HEK293T (cell line): Measurements from ENCODE around the gene LARGE1.

ENCODE experiments used
- CTCF ChIA-PET: fragments of 350-600 bp; formaldehyde crosslinking; extraction: SDS; loops from one replicate; lab custom pipeline; 2021; ENCODE audit warnings: antibody characterized with exemption, inconsistent platforms; lab: Yijun Ruan, JAX
- POLR2A ChIA-PET: fragments of 350-600 bp; formaldehyde crosslinking; extraction: SDS; loops from one replicate; lab custom pipeline; 2020; ENCODE audit warnings: antibody characterized with exemption, inconsistent platforms; lab: Yijun Ruan, JAX
- DNase-seq: peaks from one replicate; pipeline ENCODE4 v3.0.0; 2012; ENCODE audit warnings: mixed read lengths; ENCODE audit errors: extremely low spot score
- ARNT ChIP-seq: fragments of 450-650 bp; IDR thresholded peaks from 2 replicates; pipeline ENCODE4 v1.6.1; 2017; ENCODE audit warnings: mild to moderate bottlenecking
- BHLHE40 ChIP-seq: fragments of 450-650 bp; IDR thresholded peaks from 2 replicates; pipeline ENCODE4 v1.6.1; 2016; ENCODE audit warnings: mild to moderate bottlenecking, moderate library complexity, borderline replicate concordance
- CTBP1 ChIP-seq: fragments of 450-650 bp; IDR thresholded peaks from 2 replicates; pipeline ENCODE4 v1.6.1; 2016; ENCODE audit warnings: borderline replicate concordance
- ELF4 ChIP-seq: fragments of 450-650 bp; IDR thresholded peaks from 2 replicates; pipeline ENCODE4 v1.6.1; 2017; ENCODE audit warnings: antibody characterized with exemption
- FOXA1 ChIP-seq: fragments of 450-650 bp; IDR thresholded peaks from 2 replicates; pipeline ENCODE4 v1.6.1; 2016; ENCODE audit warnings: mild to moderate bottlenecking
- FOXK2 ChIP-seq: fragments of 450-650 bp; IDR thresholded peaks from 2 replicates; pipeline ENCODE4 v1.6.1; 2016; ENCODE audit warnings: mild to moderate bottlenecking
- FOXM1 ChIP-seq: fragments of 450-650 bp; IDR thresholded peaks from 2 replicates; pipeline ENCODE4 v1.6.1; 2017; ENCODE audit warnings: mild to moderate bottlenecking, borderline replicate concordance
- HDGF ChIP-seq: fragments of 450-650 bp; IDR thresholded peaks from 2 replicates; pipeline ENCODE4 v1.6.1; 2017; ENCODE audit warnings: antibody characterized with exemption, borderline replicate concordance
- L3MBTL2 ChIP-seq: fragments of 450-650 bp; conservative IDR thresholded peaks from 2 replicates; pipeline ENCODE4 v1.6.1; 2016; ENCODE audit warnings: mild to moderate bottlenecking
- LEF1 ChIP-seq: fragments of 450-650 bp; IDR thresholded peaks from 2 replicates; pipeline ENCODE4 v1.6.1; 2017; ENCODE audit warnings: mild to moderate bottlenecking, borderline replicate concordance
- NFRKB ChIP-seq: fragments of 450-650 bp; IDR thresholded peaks from 2 replicates; pipeline ENCODE4 v1.6.1; 2016; ENCODE audit warnings: mild to moderate bottlenecking, moderate library complexity
- SP1 ChIP-seq: fragments of 450-650 bp; IDR thresholded peaks from 2 replicates; pipeline ENCODE4 v1.6.1; 2017
- SUZ12 ChIP-seq: fragments of 450-650 bp; IDR thresholded peaks from 2 replicates; pipeline ENCODE4 v1.6.1; 2016; ENCODE audit warnings: mild to moderate bottlenecking
- TARDBP ChIP-seq: fragments of 450-650 bp; IDR thresholded peaks from 2 replicates; pipeline ENCODE4 v1.6.1; 2016
- ZNF384 ChIP-seq: fragments of 450-650 bp; IDR thresholded peaks from 2 replicates; pipeline ENCODE4 v1.6.1; 2016
- TF ChIP-seq, protein P1 (sequence below): fragments of 450-650 bp; IDR thresholded peaks from 2 replicates; pipeline ENCODE4 v1.6.1; 2016

LARGE1 gene

DNA sequence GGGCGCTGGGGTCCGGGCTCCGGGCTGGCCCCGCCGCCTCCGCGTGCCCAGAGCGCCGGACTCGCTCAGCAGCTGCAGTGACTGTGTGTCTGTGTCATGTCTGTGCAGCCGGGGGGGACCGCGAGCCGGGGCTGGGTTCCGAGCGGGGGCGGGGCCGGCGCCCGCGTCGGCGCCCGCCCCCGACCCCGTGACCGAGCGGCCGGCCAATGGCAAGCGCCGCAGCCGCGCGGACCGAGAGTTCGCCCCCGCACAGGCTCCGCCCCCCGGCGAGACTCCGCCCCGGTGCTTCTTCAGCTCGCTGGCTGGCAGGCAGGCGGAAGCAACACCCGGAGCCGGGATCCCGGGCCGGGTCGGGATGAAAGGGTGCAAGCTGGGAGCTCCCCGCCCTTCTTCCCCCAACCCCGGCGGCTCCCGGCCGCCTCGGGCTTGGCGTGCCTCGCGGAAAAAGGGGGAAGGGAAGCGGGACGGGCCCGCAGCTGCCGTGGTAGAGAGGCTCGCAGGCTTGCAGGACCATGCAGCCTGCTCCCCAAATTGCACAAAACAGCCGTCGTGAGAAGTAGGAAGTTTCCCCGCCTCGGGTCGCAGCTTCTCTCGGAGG, 750 bp upstream of the LARGE1 start:
- TF ChIP-seq BHLHE40: no peak
- no peak for TF ChIP-seq SUZ12
- no peak for TF ChIP-seq FOXA1
- TF ChIP-seq TARDBP: no peak
- TF ChIP-seq L3MBTL2: peak; percentile 75
- no peak for TF ChIP-seq HDGF
- TF ChIP-seq ELF4: no peak
- TF ChIP-seq LEF1: no peak
- 0 out of 2 replicates have a peak, but pooled peaks have one; percentile 6 for TF ChIP-seq FOXM1
- POLR2A ChIA-PET: interaction anchor here (0.7 to 1.4 kb wide), 7 partner anchors 10 to 189 kb away, joined by 3 to 5 read pairs (median 4); no protein-coding TSS in a partner anchor
- DNase-seq: peak; percentile 96
- CTCF ChIA-PET: interaction anchor here (0.6 to 1.3 kb wide), 4 partner anchors 17 to 1266 kb away, joined by 3 to 4 read pairs (median 3); no protein-coding TSS in a partner anchor

DNA sequence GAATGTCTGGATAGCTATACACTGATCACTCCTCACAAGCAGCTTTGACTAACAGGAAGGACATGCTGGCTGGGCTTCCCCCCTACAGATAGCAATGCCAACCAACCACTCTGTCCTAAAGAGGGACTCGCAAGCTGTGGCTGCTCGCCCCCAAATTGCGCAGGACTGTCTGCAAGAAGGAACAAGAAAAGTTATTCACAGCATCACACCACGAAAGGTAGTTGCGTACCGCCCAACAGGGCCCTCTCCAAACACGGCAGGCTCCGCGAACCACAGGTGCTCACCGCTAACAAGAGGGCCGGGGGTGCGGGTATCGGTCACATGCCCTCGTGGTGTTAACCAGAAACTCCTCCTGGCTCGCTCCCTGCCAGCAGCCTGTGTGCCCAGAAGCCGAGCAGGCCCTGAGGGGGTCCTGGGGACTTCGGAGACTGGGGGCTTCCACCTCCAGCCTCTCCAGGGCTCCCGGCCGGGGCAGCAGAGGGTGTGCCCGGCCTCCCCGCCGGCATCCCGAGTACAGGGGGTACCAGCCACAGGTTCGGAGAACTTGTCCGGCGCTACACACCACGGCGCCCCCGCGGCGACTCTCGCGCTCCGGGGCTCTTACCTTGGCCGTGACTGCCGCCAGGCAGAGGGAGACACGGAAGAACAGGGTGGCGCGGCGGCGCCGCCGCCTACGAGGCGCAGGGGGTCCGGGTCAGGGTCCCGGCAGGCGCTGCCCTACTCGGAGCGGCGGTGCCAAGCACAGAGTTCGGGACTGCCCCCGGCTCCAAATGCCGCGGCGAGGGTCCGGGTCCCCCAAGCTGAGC, 682 bp downstream of the LARGE1 start:
- TF ChIP-seq BHLHE40: no peak
- TF ChIP-seq ZNF384: no peak
- no peak for TF ChIP-seq CTBP1
- TF ChIP-seq TARDBP: no peak
- no peak for TF ChIP-seq L3MBTL2
- no peak for TF ChIP-seq FOXK2
- TF ChIP-seq LEF1: no peak
- TF ChIP-seq, protein P1, sequence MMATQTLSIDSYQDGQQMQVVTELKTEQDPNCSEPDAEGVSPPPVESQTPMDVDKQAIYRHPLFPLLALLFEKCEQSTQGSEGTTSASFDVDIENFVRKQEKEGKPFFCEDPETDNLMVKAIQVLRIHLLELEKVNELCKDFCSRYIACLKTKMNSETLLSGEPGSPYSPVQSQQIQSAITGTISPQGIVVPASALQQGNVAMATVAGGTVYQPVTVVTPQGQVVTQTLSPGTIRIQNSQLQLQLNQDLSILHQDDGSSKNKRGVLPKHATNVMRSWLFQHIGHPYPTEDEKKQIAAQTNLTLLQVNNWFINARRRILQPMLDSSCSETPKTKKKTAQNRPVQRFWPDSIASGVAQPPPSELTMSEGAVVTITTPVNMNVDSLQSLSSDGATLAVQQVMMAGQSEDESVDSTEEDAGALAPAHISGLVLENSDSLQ: no peak
- no peak for TF ChIP-seq SUZ12
- TF ChIP-seq SP1: no peak
- no peak for TF ChIP-seq ELF4
- no peak for TF ChIP-seq HDGF
- no peak for TF ChIP-seq NFRKB
- no peak for TF ChIP-seq ARNT
- TF ChIP-seq FOXM1: no peak
- CTCF ChIA-PET: no interaction called here
- DNase-seq: peak; percentile 18
- POLR2A ChIA-PET: interaction anchor here (1.2 kb wide), 1 partner anchor 192 kb away, joined by 3 read pairs; no protein-coding TSS in a partner anchor

DNA sequence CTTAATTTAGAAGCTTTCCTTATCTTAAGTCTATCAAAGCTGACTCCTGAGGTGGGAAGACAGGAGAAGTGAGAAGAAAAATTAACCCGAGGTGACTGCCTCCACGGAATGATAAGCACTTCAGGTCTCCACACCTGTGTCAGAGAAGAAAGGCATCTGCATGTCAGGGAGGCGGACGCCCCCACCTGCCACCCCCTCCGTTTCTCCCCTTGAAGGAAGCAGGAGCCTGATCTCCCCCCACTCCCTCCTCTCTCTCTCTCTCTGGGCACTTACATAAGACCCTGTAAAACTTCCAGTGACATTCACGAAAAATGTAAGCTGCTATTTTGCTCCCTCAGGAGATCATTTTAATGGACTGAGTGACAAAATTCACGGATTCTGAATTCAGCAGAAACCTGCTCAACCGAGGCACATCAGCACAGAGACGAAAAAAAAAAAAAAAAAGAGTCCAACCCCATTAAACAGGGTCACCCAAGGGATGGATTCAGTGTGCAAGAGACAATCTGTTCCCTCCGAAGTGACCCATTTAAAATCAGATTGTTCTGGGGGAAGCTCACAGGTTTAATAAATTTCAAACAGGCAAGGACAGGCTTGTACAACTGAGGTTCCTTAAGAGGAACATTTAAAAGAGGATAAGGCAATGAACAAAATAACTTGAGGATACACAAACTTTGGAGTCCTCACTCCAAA, 1.5 kb downstream of the LARGE1 start:
- no peak for DNase-seq
- ChIA-PET POLR2A (interaction anchor here (1.2 kb wide), 1 partner anchor 193 kb away, joined by 3 read pairs; no protein-coding TSS in a partner anchor), CTCF (interaction anchor here (0.6 to 1.3 kb wide), 3 partner anchors 11 to 351 kb away, joined by 3 to 5 read pairs (median 4); no protein-coding TSS in a partner anchor)
- TF ChIP-seq, protein P1: no peak
- no peak for TF ChIP-seq ELF4
- no peak for TF ChIP-seq ZNF384
- TF ChIP-seq LEF1: no peak
- no peak for TF ChIP-seq FOXK2
- no peak for TF ChIP-seq TARDBP
- no peak for TF ChIP-seq SP1
- no peak for TF ChIP-seq L3MBTL2
- TF ChIP-seq FOXM1: no peak
- TF ChIP-seq NFRKB: no peak
- TF ChIP-seq HDGF: no peak
- no peak for TF ChIP-seq ARNT
- TF ChIP-seq SUZ12: no peak
- TF ChIP-seq FOXA1: no peak
- TF ChIP-seq BHLHE40: no peak
- TF ChIP-seq CTBP1: no peak

DNA sequence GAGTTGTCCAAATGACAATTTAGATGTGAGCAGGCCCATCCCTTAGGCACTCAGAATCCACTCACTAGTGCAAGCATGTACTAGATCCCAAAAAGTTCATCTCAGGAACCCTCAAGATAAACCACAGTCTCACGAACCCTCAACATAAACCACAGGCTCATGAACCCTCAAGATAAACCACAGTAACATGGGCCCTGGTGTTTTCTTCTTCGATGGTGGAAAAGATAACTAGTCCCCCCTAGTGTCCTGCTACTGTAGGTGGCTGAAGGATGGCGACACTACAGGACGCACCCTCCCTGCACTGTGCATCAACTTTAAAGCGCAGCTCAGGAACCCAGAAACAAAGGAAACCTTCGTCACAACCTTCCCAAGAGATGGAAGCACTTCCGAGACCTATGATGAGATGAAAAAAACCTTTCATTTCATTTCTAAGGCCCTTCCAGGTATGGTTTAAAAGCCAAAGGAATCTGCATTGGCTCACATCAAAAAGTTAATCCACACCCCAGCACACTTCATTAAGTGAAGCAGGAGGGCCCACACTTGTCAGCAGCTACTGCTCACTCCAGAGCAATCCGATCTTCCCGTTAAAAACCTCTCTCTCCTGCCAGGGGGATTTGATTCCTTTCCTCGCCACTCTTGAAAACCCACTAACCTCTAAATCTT, 2.4 kb downstream of the LARGE1 start:
- ChIA-PET CTCF (interaction anchor here (0.8 to 1.3 kb wide), 2 partner anchors 10 to 20 kb away, joined by 3 to 4 read pairs; no protein-coding TSS in a partner anchor), POLR2A (no interaction called here)
- TF ChIP-seq CTBP1: no peak
- no peak for TF ChIP-seq SP1
- TF ChIP-seq SUZ12: no peak
- no peak for TF ChIP-seq ARNT
- TF ChIP-seq HDGF: no peak
- no peak for TF ChIP-seq FOXA1
- TF ChIP-seq ZNF384: no peak
- no peak for TF ChIP-seq ELF4
- TF ChIP-seq NFRKB: no peak
- TF ChIP-seq L3MBTL2: no peak
- TF ChIP-seq, protein P1: no peak
- TF ChIP-seq FOXK2: no peak
- TF ChIP-seq LEF1: no peak
- no peak for TF ChIP-seq FOXM1
- no peak for TF ChIP-seq TARDBP
- no peak for TF ChIP-seq BHLHE40
- DNase-seq: peak; percentile 22
